IMR-90 (cell line): ENCODE data around the gene GRM5.

Experiments used
- CEBPB ChIP-seq: IDR thresholded peaks from 2 replicates; pipeline ENCODE4 v1.6.1; 2012; ENCODE audit warnings: low read depth, low read length, improper control_type of control experiment
- CHD1 ChIP-seq: IDR thresholded peaks from 2 replicates; pipeline ENCODE4 v1.6.1; 2012; ENCODE audit warnings: low read depth, low read length, improper control_type of control experiment
- CTCF ChIP-seq: conservative IDR thresholded peaks from 2 replicates; pipeline ENCODE4 v1.5.1; 2012; ENCODE audit warnings: mild to moderate bottlenecking, low read depth, low read length, improper control_type of control experiment
- FOS ChIP-seq: fragments of 150-350 bp; IDR thresholded peaks from 2 replicates; pipeline ENCODE4 v1.6.1; 2016; ENCODE audit warnings: low read depth, low read length
- MAZ ChIP-seq: IDR thresholded peaks from 2 replicates; pipeline ENCODE4 v1.6.1; 2012; ENCODE audit warnings: low read depth, mild to moderate bottlenecking, low read length, improper control_type of control experiment, moderate library complexity, borderline replicate concordance
- POLR2A ChIP-seq: IDR thresholded peaks from 2 replicates; pipeline ENCODE4 v1.6.1; 2012; ENCODE audit warnings: mild to moderate bottlenecking, low read depth, low read length
- RAD21 ChIP-seq: IDR thresholded peaks from 2 replicates; pipeline ENCODE4 v1.6.1; 2012; ENCODE audit warnings: low read length, improper control_type of control experiment
- RCOR1 ChIP-seq: IDR thresholded peaks from 2 replicates; pipeline ENCODE4 v1.6.1; 2012; ENCODE audit warnings: mild to moderate bottlenecking, low read length, improper control_type of control experiment; ENCODE audit not compliant: insufficient replicate concordance
- RFX5 ChIP-seq: IDR thresholded peaks from 2 replicates; pipeline ENCODE4 v1.8.0; 2012; ENCODE audit warnings: low read depth, mild to moderate bottlenecking, low read length, moderate library complexity
- SMC3 ChIP-seq: fragments of 150-350 bp; IDR thresholded peaks from 2 replicates; pipeline ENCODE4 v1.6.1; 2016; ENCODE audit warnings: low read depth, mild to moderate bottlenecking, antibody characterized with exemption, low read length, moderate library complexity
- USF2 ChIP-seq: fragments of 150-350 bp; IDR thresholded peaks from 2 replicates; pipeline ENCODE4 v1.6.1; 2017; ENCODE audit warnings: mild to moderate bottlenecking, antibody characterized with exemption, low read length, low read depth

- TF ChIP-seq CTCF (no peak), POLR2A (no peak), USF2 (no peak), MAZ (no peak), RCOR1 (no peak), RFX5 (no peak), CEBPB (no peak), SMC3 (no peak), FOS (no peak), CHD1 (no peak), RAD21 (no peak)
These were observed 321.6 kb downstream of the GRM5 start for GRCh38 chr11:88744140-88744539.
